HG03159 (cell line): ENCODE measurements around the gene ITGA2.
"Not testable (repeated sequence)": the region's sequence is repeated elsewhere in the genome, so short reads cannot be mapped to it uniquely, and the experiment has no call there.

Experiments
- ATAC-seq: cut with Tn5 transposase; IDR thresholded peaks from one replicate; pipeline ENCODE4 v1.9.1; 2021; ENCODE audit warnings: mild to moderate bottlenecking, moderate library complexity; ENCODE audit not compliant: unreplicated experiment

ITGA2 gene

DNA sequence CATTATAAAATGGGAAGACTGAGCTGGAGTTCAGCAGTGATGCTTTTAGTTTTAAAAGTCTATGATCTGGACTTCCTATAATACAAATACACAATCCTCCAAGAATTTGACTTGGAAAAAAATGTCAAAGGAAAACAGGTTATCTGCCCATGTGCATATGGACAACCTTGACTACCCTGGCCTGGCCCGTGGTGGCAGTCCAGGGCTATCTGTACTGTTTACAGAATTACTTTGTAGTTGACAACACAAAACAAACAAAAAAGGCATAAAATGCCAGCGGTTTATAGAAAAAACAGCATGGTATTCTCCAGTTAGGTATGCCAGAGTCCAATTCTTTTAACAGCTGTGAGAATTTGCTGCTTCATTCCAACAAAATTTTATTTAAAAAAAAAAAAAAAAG, 103.1 kb downstream of the ITGA2 start:
- ATAC-seq = no peak

DNA sequence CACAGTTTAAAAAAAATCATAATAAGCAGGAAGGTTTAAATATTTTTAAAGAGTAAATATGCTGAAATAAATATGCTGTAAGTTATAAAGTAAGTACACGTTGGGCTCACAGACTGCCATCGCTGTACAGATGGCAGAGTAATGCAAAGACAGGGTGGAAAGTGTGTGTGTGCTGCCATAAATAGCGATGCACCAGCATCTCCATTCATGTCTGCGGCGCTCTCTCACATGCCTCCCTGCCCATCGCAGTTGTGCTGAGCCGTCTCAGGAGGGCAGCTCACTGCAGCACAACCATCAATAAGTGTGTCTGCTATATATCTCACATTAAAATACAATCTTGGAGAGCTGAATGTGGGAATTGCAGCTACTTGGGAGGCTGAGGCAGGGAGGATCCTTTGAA, 106.1 kb downstream of the ITGA2 start:
- ATAC-seq = no peak

GRCh38 chr5:53095931-53096525, 106.9 kb downstream of the ITGA2 start:
- peak; percentile 85 for ATAC-seq

DNA sequence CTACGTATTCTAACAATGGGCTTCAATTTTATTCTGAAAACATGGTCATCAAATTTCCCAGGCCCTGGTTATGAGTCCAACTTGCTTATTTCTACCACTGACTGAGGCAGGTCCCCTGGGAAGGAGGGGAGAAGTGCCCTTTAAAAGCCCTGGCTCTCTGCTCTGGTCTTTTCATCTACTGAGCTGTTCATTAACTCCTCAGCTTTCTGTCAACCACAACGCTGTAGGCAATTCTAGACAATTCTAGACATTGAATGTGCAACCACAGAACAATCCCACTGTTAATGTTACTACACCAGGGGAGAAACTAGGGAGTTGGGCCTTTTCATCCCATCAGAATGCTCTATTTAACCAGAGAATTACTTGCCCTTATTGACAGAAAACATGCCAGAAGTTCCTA, 110.4 kb downstream of the ITGA2 start:
- ATAC-seq = no peak

- no peak for ATAC-seq
Observed at GRCh38 chr5:53100606-53101005, 111.5 kb downstream of the ITGA2 start.

DNA sequence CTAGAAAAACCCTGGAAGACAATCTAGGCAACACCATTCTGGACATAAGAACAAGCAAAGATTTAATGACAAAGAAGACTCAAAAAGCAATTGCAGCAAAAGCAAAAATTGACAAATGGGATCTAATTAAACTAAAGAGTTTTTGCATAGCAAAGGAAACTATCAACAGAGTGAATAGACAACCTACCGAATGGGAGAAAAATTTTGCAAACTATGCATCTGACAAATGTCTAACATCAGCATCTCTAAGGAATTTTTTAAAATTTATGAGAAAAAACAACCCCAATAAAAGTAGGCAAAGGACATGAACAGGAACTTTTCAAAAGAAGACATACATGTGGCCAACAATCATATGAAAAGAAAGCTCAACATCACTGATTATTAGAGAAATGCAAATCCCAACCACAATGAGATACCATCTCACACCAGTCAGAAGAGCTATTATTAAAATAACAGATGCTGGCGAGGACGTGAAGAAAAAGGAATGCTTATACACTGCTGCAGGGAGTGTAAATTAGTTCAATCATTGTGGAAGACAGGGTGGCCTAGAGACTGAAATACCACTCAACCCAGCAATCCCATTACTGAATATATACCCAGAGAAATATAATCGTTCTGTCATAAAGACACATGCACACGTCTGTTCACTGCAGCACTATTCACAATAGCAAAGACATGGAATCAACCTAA, 116.6 kb downstream of the ITGA2 start:
- ATAC-seq = no peak

DNA sequence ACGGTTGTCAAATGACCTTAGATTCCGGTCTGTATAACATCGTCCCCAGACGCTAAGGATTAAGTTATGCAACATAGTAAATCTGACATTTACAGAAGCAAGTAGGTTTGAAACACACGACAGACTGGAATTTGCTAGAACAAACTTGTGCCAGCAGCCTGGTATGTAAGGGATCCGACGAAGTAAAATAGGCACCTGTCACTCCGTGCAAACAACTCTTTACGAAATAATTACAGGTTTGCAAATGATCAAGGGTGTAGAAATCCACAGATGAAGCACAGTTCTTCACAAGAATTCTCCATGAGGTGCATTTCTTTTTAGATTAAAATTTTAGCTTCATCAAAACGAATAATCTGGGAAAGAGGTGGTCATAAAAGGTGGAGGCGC, 119.9 kb downstream of the ITGA2 start:
- peak; percentile 4 for ATAC-seq

- peak; percentile 98 for ATAC-seq
Observed at GRCh38 chr5:53109443-53110127, 120.4 kb downstream of the ITGA2 start, which contains the start of gene MOCS2. MOCS2 (minus strand) TSS chr5:53109757; CDS start chr5:53107174, 2,583 bp downstream.

DNA sequence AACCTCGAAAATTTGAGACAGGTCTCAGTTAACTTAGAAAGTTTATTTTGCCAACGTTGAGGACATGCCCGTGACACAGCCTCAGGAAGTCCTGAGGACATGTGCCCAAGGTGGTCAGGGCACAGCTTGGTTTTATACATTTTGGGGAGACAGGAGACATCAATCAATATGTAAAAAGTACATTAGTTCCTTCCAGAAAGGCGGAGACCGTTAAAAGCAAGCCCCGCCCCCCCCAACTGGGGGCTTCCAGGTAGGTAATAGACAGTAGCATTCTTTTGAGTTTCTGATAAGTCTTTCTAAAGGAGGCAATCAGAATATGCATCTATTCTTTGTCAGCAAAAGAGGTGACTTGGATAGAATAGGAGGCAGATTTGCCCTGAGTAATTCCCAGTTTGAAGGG, 121.0 kb downstream of the ITGA2 start:
- peak; percentile 10 for ATAC-seq

DNA sequence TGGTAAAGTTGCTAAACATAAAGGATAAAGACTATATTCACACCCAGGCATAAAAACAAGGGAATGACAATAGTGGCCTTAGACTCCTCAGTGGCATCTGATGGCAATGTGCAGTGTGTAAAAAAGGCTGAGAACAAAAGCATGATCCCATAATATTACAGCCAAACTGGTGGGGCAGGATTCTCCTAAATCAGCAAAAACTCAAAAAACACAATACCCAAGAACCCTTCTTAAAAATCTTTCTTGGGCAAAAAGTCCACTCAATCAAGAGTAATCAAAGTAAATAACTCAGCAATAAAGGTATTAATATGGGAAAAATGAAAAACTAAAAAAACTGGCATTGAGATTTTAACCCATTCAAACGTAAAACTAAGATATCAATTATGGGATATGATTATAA, 122.0 kb downstream of the ITGA2 start:
- ATAC-seq = no peak

DNA sequence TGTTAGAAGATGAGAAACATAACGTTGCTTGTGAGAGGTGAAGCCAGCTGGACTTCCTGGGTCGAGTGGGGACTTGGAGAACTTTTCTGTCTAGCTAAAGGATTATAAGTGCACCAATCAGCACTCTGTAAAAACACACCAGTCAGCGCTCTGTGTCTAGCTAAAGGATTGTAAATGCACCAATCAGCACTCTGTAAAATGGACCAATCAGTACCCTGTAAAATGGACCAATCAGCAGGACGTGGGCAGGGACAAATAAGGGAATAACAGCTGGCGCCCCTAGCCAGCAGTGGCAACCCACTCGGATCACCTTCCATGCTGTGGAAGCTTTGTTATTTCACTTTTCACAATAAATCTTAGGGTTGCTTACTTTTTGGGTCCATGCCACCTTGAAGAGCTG, 123.2 kb downstream of the ITGA2 start:
- not testable (repeated sequence) for ATAC-seq

GRCh38 chr5:53112909-53113308, 123.8 kb downstream of the ITGA2 start:
- no peak for ATAC-seq

DNA sequence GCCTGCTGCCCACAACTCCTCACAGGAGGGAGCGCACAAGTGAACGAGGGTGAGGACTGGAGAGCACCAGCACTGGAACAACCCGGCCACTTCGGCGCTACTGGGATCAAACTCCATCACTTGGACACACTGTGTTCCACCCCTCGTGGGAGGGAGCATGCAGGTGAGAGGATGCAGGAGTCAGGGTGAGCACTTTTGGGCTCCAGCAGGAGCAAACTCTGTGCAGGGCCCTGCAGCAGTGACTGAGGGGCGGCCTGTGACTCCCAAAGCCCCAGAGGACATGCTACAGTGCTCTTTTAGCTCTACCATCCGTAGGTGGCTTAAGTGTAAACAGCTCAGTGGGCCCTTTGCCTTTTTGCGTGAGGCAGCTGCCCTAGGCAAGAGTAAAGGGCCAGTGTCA, 124.8 kb downstream of the ITGA2 start:
- no peak for ATAC-seq

GRCh38 chr5:53114988-53115387, 125.8 kb downstream of the ITGA2 start:
- no peak for ATAC-seq

GRCh38 chr5:53116597-53116996, 127.4 kb downstream of the ITGA2 start:
- no peak for ATAC-seq

DNA sequence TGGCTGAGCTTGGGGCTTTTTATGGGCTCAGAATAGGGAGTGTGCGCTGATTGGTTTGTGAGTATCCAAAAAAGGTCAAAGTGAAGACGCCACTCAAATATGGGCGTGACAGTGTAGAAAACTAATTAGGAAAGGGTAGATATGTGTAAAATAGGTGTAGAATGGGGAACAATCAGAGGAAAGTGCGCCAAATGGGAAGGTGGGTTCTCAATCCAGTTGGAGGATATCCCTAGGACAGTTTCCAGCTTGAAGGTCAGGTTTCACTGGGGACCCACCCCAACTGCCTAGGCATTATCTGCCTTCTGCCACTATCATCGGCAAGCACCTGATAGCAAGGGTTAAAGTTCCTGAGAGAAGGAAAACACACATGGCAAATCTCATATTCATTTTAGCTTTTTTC, 129.7 kb downstream of the ITGA2 start:
- ATAC-seq = no peak

GRCh38 chr5:53120165-53120564, 131.0 kb downstream of the ITGA2 start:
- no peak for ATAC-seq

DNA sequence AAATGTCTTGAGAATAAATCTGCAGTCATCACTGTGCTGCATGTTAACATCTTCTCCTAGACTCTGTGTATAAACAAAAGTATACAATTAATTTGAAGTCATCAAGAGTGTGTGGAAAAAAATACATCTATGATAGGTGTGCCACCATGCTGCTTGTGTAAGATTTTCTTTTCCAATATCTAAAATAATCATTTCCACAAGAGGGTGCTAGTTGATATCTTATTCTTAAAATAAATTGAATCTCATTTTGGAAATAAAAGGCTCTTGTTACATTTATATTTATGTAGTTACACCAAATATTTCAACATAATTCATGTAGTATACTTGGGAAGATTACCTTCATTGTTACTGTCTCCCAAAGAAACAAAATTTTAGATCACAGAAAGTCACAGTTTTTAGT, 134.6 kb downstream of the ITGA2 start:
- ATAC-seq = no peak

DNA sequence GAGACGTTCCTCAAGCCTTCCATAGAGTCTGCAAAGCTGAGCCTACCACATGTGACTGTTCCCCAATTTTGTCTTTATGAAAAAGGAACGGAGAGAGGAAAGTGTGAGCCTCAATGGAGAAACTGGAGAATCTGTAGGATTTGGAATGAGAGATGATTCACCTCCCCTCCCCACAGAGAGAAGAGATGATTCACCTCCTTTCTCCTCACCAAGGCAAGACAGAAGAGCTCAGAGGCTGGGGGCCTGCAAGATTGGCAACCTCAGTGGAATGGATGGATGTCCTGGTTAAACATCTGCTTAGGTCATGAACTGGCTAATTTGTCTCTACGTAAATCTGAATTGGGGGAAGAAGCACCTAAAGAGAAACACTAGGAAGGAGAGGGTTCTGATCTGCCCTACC, 137.4 kb downstream of the ITGA2 start:
- no peak for ATAC-seq

GRCh38 chr5:53127107-53127506, 138.0 kb downstream of the ITGA2 start:
- ATAC-seq = no peak

DNA sequence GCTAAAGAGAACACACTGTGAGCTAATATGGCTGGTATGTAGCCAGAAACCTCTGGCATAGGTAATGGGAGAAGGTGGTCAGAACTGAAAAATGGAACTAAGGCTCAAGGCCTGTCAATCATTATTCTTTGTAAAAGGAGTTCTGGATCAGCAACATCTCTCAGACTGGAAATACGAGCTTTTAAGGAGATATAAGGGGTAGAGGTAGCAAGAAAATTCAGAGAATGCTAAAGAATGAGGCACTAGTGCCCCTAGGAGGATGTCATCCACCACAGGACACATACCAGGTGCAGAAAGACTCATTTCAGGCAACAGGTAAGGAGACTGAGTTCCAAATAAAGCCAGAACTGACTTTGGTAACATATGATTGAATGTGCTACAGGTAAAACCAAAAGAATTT, 139.3 kb downstream of the ITGA2 start:
- ATAC-seq = no peak

DNA sequence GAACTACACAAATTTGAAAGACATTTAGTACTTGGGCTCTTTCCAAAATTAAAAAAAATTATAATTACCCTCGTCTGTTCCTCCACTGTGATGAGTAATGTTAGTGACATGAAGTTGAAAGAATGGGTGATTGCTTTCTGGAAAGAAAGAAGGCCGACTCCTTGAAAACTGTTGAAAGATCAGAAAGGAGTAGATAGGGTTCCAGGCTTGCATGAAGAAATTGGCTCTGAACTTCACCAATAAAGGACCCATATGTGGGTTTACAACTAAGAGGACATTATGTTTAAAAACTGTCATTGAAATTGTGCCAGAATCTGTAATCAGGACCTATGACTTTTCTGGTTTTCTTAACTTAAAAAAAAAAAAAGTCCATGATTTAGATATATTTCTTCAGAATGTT, 141.1 kb downstream of the ITGA2 start:
- no peak for ATAC-seq
